HTERT RPE-1 (cell line): ENCODE data around the gene OR2L3.
"Not testable (repeated sequence)": the region's sequence is repeated elsewhere in the genome, so short reads cannot be mapped to it uniquely, and the experiment has no call there.

Experiments
- in situ Hi-C: fragments of 300-500 bp; cut with MboI; formaldehyde crosslinking; loops from 4 replicates; pipeline ENCODE4 v1.14.3; 2020; ENCODE audit warnings: low sequenced_read_pairs

Gene OR2L3

GRCh38 chr1:248046536-248046935 is at the start of gene OR2L3:
TSS of gene OR2L3 (plus strand) at chr1:248046836. CDS start at chr1:248060682, 13,846 bp downstream.
- in situ Hi-C loops: no loop called here

- in situ Hi-C loops: no loop called here
Measured at GRCh38 chr1:247998811-247999210, 47.8 kb upstream of the OR2L3 start.

GRCh38 chr1:248000169-248000568 is 46.5 kb upstream of the OR2L3 start:
- in situ Hi-C loops: no loop called here

GRCh38 chr1:248007778-248008177 is 38.9 kb upstream of the OR2L3 start:
- in situ Hi-C loops: no loop called here

GRCh38 chr1:248009681-248010080 is 37.0 kb upstream of the OR2L3 start:
- in situ Hi-C loops: no loop called here

GRCh38 chr1:248013229-248013710 is 33.4 kb upstream of the OR2L3 start, which contains the start of gene OR2L5:
TSS of gene OR2L5 (plus strand) at chr1:248013660. CDS start at chr1:248021948, 8,288 bp downstream.
- in situ Hi-C loops: no loop called here

GRCh38 chr1:248015803-248016202 is 30.8 kb upstream of the OR2L3 start:
- in situ Hi-C loops: no loop called here

- in situ Hi-C loops: no loop called here
Measured at GRCh38 chr1:248029770-248030169, 16.9 kb upstream of the OR2L3 start, which contains the start of gene OR2L2. TSS of gene OR2L2 (plus strand) at chr1:248030070. CDS start at chr1:248038268, 8,198 bp downstream.

- in situ Hi-C loops: no loop called here
Measured at GRCh38 chr1:248045209-248045608, 1.4 kb upstream of the OR2L3 start.

GRCh38 chr1:248047008-248047407 is 372 bp downstream of the OR2L3 start:
- in situ Hi-C loops: no loop called here

- in situ Hi-C loops: no loop called here
Measured at GRCh38 chr1:248054671-248055070, 8.0 kb downstream of the OR2L3 start.

GRCh38 chr1:248055261-248055660 is 8.6 kb downstream of the OR2L3 start:
- in situ Hi-C loops: no loop called here

- in situ Hi-C loops: no loop called here
Measured at GRCh38 chr1:248065071-248065470, 18.4 kb downstream of the OR2L3 start.

GRCh38 chr1:248065604-248066003 is 19.0 kb downstream of the OR2L3 start:
- in situ Hi-C loops: no loop called here

- in situ Hi-C loops: not testable (repeated sequence)
Measured at GRCh38 chr1:248083864-248084263, 37.2 kb downstream of the OR2L3 start.

GRCh38 chr1:248094884-248095283 is 48.2 kb downstream of the OR2L3 start, which contains the start of gene OR2L13:
TSS of gene OR2L13 (plus strand) at chr1:248095184. CDS start at chr1:248099376, 4,192 bp downstream.
- in situ Hi-C loops: no loop called here

- in situ Hi-C loops: no loop called here
Measured at GRCh38 chr1:248098529-248098928, 51.9 kb downstream of the OR2L3 start.

GRCh38 chr1:248102847-248103246 is 56.2 kb downstream of the OR2L3 start:
- in situ Hi-C loops: no loop called here

- in situ Hi-C loops: no loop called here
Measured at GRCh38 chr1:248111157-248111556, 64.5 kb downstream of the OR2L3 start.
